ENCODE data around the gene TECTA. TPM values are rescaled to one million over a fixed set of nuclear protein-coding genes. Genes with fewer than 3 reads are reported as not detected.

The TECTA gene
- polyA plus RNA-seq, 1 of the 3 experiments (the other 2 are of a cell fraction), result 0.58 TPM

GRCh38 chr11:121099885-121100284, 1.2 kb upstream of the TECTA start:
- no peaks in the 10 kb centered on the region for H3K9me2 ChIP-seq
- POLR2A ChIA-PET, result no interaction called here
- CTCF ChIA-PET, result interaction anchor here (0.7 to 1.4 kb wide), 3 partner anchors 12 to 269 kb away, joined by 3 to 4 read pairs (median 3); no protein-coding TSS in a partner anchor
- no peaks in the 10 kb centered on the region for H3F3A ChIP-seq (replicated peaks; ENCODE audit: insufficient read depth)
- no peaks in the 10 kb centered on the region for H3K9me3 ChIP-seq
- no peak overlapping the region for H3K4me2 ChIP-seq
- no peak overlapping the region for H2AFZ ChIP-seq (ENCODE audit: low read depth)
- no peaks in the 10 kb centered on the region for H3K27me3 ChIP-seq (ENCODE audit: insufficient read depth)
- H4K20me1 ChIP-seq (ENCODE audit: insufficient read depth), result no peaks in the 10 kb centered on the region
- TF ChIP-seq MEF2A (IDR thresholded peaks at IDR 0.05; ENCODE audit: borderline replicate concordance, low read depth) (no peak), TAF1 (IDR thresholded peaks at IDR 0.05; ENCODE audit: borderline replicate concordance, low read depth, low read length) (no peak), CTCF (IDR thresholded peaks at IDR 0.05) (no peak), RXRA (IDR thresholded peaks at IDR 0.05; ENCODE audit: borderline replicate concordance, low read depth) (no peak), ZBTB33 (IDR thresholded peaks at IDR 0.05; ENCODE audit: borderline replicate concordance, low read depth) (no peak), NRF1 (IDR thresholded peaks at IDR 0.05; ENCODE audit: low read depth, low read length) (no peak), TEAD4 (IDR thresholded peaks at IDR 0.05; ENCODE audit: borderline replicate concordance, insufficient read depth) (no peak), GABPA (IDR thresholded peaks at IDR 0.05; ENCODE audit: low read depth) (no peak), REST (IDR thresholded peaks at IDR 0.05; ENCODE audit: low read depth, low read length) (no peak), EP300 (IDR thresholded peaks at IDR 0.05; ENCODE audit: borderline replicate concordance in 1 of 2, low read depth in 1 of 2, low read length in 1 of 2) (no peak), GATA2 (CRISPR knock-in tag; IDR thresholded peaks at IDR 0.05) (no peak), ELF1 (IDR thresholded peaks at IDR 0.05) (no peak)
- H3K4me3 ChIP-seq (ENCODE audit: low read depth in 2 of 2, low read length in 1 of 2), result no peak overlapping the region
- no peaks in the 10 kb centered on the region for H3K36me3 ChIP-seq (replicated peaks in 1 of 2; ENCODE audit: control insufficient read depth in 1 of 2, insufficient read depth in 2 of 2, low read length in 1 of 2)
- no peak for DNase-seq
- H3K27ac ChIP-seq (ENCODE audit: low read depth in 2 of 2, low read length in 1 of 2), result no peak overlapping the region
- no peak overlapping the region for H3K9ac ChIP-seq
- no peaks in the 10 kb centered on the region for H3K79me2 ChIP-seq (ENCODE audit: insufficient read depth)
- WGBS (ENCODE audit: low lambda C conversion rate), result 65% methylated on average over 4 of the region's 4 CpGs
- no peaks in the 10 kb centered on the region for H3K4me1 ChIP-seq (ENCODE audit: control insufficient read depth in 1 of 2, insufficient read depth in 2 of 2, low read depth in 1 of 2, low read length in 1 of 2)
